Stimulated activated CD4-positive, alpha-beta T cell treated with anti-CD3 and anti-CD28 coated beads, Interleukin-1b, Interleukin-23, amount 100 ng/mL, for 4 hours (primary cell): ENCODE measurements around the gene LRAT.

ENCODE experiments used
- DNase-seq, 2 donors: peaks; one replicate each; pipeline ENCODE4 v3.0.0-alpha.2; 2020; ENCODE audit warnings: low read depth in 2 of 2

The LRAT gene

DNA sequence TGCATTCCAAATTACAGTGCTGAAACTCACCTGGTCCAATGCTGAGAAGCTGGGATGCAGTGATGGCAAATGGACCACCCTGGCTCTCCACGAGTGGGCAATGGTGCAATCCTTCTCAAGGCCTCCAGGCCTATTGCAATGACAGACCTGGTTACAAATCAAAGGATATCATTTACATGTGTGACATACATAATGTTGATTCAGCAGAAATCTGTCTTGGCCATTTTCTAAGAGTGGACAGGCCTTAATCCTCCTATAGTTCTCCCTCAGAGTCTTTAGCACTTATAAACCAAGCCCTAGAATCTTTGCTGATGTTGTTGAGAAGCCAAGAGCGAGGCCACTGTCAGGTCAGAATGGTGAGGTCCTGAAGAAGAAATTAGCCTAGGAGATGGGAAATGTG is 17.1 kb downstream of the LRAT start:
- no peak for DNase-seq

GRCh38 chr4:154778264-154778663 is 34.5 kb downstream of the LRAT start:
- DNase-seq = no peak

GRCh38 chr4:154779362-154779947 is 35.7 kb downstream of the LRAT start:
- no peak for DNase-seq

GRCh38 chr4:154781126-154781982 is 37.6 kb downstream of the LRAT start, which contains the start of gene RBM46:
RBM46 (plus strand) TSS chr4:154781272; CDS start chr4:154796753, 15,481 bp downstream.
- no peak for DNase-seq

DNA sequence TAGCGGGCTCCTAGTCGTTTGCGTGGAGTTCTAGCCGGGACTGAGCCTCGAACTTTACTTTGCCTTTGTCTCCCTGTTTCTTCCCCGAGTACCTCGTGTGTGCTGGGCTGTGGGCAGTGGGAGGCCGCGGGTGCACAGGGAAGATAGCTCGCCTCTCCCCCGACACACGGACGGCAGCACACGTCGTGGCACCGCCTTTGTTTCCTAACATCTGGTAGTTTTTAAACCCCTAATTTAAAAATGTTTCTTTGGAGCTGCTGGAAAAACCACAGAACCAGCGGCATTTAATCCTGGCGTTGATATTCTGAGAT is 38.1 kb downstream of the LRAT start:
- DNase-seq = no peak
